PC-3 (cell line): ENCODE data around the gene ARHGEF28. TPM values are rescaled to one million over a fixed set of nuclear protein-coding genes. Genes with fewer than 3 reads are reported as not detected.

ENCODE experiments used
- ATAC-seq: fragments of 200-7000 bp; cut with Tn5 transposase; 2 replicates; pipeline ENCODE4 v1.9.1; 2020; ENCODE audit warnings: mild to moderate bottlenecking, moderate library complexity
- BruUV-seq: library from RNA; stranded (reverse); fragments of 400-500 nt; replicated peaks from 2 replicates; lab custom pipeline; 2021; lab: Mats Ljungman, UMichigan
- CTCF ChIA-PET: fragments of 300-600 bp; sonication (Branson Sonifier 250); formaldehyde crosslinking; loops from one replicate; lab custom pipeline; 2022; ENCODE audit warnings: antibody characterized with exemption; lab: Charles Lee
- POLR2A ChIA-PET: fragments of 300-600 bp; sonication (Branson Sonifier 250); formaldehyde crosslinking; loops from one replicate; lab custom pipeline; 2022; ENCODE audit warnings: antibody characterized with exemption; ENCODE audit not compliant: unreplicated experiment; lab: Charles Lee
- DNase-seq: peaks from one replicate; pipeline ENCODE4 v3.0.0-alpha.2; 2015
- H2AFZ ChIP-seq: fragments of 300-600 bp; sonication (generic); 2 replicates; pipeline ENCODE4 v1.6.0; 2016; ENCODE audit warnings: antibody characterized with exemption, low read length
- H3F3A ChIP-seq: fragments of 300-600 bp; sonication (generic); one replicate; pipeline ENCODE4 v1.6.0; 2017; ENCODE audit warnings: antibody characterized with exemption, low read length, control low read depth, mild to moderate bottlenecking; ENCODE audit not compliant: unreplicated experiment
- H3K27ac ChIP-seq: fragments of 300-600 bp; sonication (generic); 2 replicates; pipeline ENCODE4 v1.5.1; 2016; ENCODE audit warnings: mild to moderate bottlenecking, low read length
- H3K27me3 ChIP-seq: fragments of 300-600 bp; sonication (generic); 2 replicates; pipeline ENCODE4 v1.6.1; 2016; ENCODE audit warnings: low read length, mixed read lengths
- H3K36me3 ChIP-seq: fragments of 300-600 bp; sonication (generic); 2 replicates; pipeline ENCODE4 v1.6.1; 2016; ENCODE audit warnings: low read depth, mixed run types, low read length, mixed read lengths
- H3K4me1 ChIP-seq: fragments of 300-600 bp; sonication (generic); 2 replicates; pipeline ENCODE4 v1.5.1; 2016; ENCODE audit warnings: low read length; ENCODE audit not compliant: insufficient read depth
- H3K4me2 ChIP-seq: fragments of 300-600 bp; sonication (generic); 2 replicates; pipeline ENCODE4 v1.6.0; 2016; ENCODE audit warnings: low read length
- H3K4me3 ChIP-seq: fragments of 300-600 bp; sonication (generic); 2 replicates; pipeline ENCODE4 v1.5.1; 2016; ENCODE audit warnings: mild to moderate bottlenecking, low read length, mixed read lengths
- H3K79me2 ChIP-seq: fragments of 300-600 bp; sonication (generic); 2 replicates; pipeline ENCODE4 v1.6.1; 2017; ENCODE audit warnings: low read length, mixed read lengths
- H3K9ac ChIP-seq: fragments of 300-600 bp; sonication (generic); 2 replicates; pipeline ENCODE4 v1.6.0; 2016; ENCODE audit warnings: mild to moderate bottlenecking, low read length
- H3K9me2 ChIP-seq: fragments of 300-600 bp; sonication (generic); replicated peaks from 2 replicates; pipeline ENCODE4 v1.6.1; 2016; ENCODE audit warnings: mixed run types, low read length, mixed read lengths
- H3K9me3 ChIP-seq: fragments of 300-600 bp; sonication (generic); 2 replicates; pipeline ENCODE4 v1.6.1; 2016; ENCODE audit warnings: low read length, mixed read lengths
- H4K20me1 ChIP-seq: fragments of 300-600 bp; sonication (generic); 2 replicates; pipeline ENCODE4 v1.6.1; 2016; ENCODE audit warnings: low read length, mixed read lengths
- CTCF ChIP-seq: fragments of 300-600 bp; sonication (generic); conservative IDR thresholded peaks from 2 replicates; pipeline ENCODE4 v1.5.1; 2017; ENCODE audit warnings: antibody characterized with exemption, low read depth, mild to moderate bottlenecking, low read length
- EZH2 ChIP-seq: fragments of 300-600 bp; sonication (generic); IDR thresholded peaks from one replicate; pipeline ENCODE4 v1.6.1; 2017; ENCODE audit warnings: antibody characterized with exemption, mild to moderate bottlenecking, low read length; ENCODE audit not compliant: unreplicated experiment
- EZH2phosphoT487 ChIP-seq: fragments of 300-600 bp; sonication (generic); IDR thresholded peaks from 2 replicates; pipeline ENCODE4 v1.6.1; 2018; ENCODE audit warnings: mild to moderate bottlenecking, antibody characterized with exemption, low read length, borderline replicate concordance
- intact Hi-C: fragments of 100-400 bp; cut with micrococcal nuclease; formaldehyde crosslinking; loops from 2 replicates; pipeline ENCODE4 v1.9.0; 2023
- total RNA-seq: library from RNA; depleted of rRNA; stranded (reverse); fragments of >200 nt; gene quantifications from 2 replicates; pipeline ENCODE4 v1.2.3, GENCODE V29; 2014

ARHGEF28 gene
- total RNA-seq, 1 experiment from 2014 or later: 24.2 TPM

GRCh38 chr5:73745836-73746235, 119.8 kb downstream of the ARHGEF28 start:
- Histone ChIP-seq H3K79me2 (peaks cover 9% of the 10 kb centered on the region; the same call in 1 of the 2 replicates), H3K9me2 (no peaks in the 10 kb centered on the region), H3F3A (no peaks in the 10 kb centered on the region), H3K4me1 (peaks cover 19% of the 10 kb centered on the region), H3K9me3 (no peaks in the 10 kb centered on the region), H3K4me2 (peak overlapping the region; percentile 29), H3K4me3 (no peak overlapping the region), H3K27me3 (no peaks in the 10 kb centered on the region), H2AFZ (no peak overlapping the region), H3K9ac (no peak overlapping the region), H3K36me3 (no peaks in the 10 kb centered on the region), H4K20me1 (no peaks in the 10 kb centered on the region), H3K27ac (peak overlapping the region; percentile 21; the same call in 1 of the 2 replicates)
- no TSS peak for BruUV-seq
- intact Hi-C loops: loop anchor here (1.0 kb wide), 1 partner anchor 18 kb away; no protein-coding TSS in a partner anchor
- no peak for TF ChIP-seq EZH2phosphoT487
- no peak for TF ChIP-seq EZH2
- TF ChIP-seq CTCF: no peak
- ChIA-PET CTCF (no interaction called here), POLR2A (no interaction called here)
- ATAC-seq (peak; percentile 49), DNase-seq (peak; percentile 46)

GRCh38 chr5:73746608-73747007, 120.6 kb downstream of the ARHGEF28 start:
- intact Hi-C loops: no loop called here
- Histone ChIP-seq H3K4me1 (peaks cover 19% of the 10 kb centered on the region), H4K20me1 (no peaks in the 10 kb centered on the region), H3K27me3 (no peaks in the 10 kb centered on the region), H3K4me3 (no peak overlapping the region), H3K79me2 (peaks cover 9% of the 10 kb centered on the region; the same call in 1 of the 2 replicates), H3K4me2 (no peak overlapping the region), H3K9ac (no peak overlapping the region), H3K27ac (no peak overlapping the region), H3F3A (no peaks in the 10 kb centered on the region), H3K36me3 (no peaks in the 10 kb centered on the region), H2AFZ (no peak overlapping the region), H3K9me2 (no peaks in the 10 kb centered on the region), H3K9me3 (no peaks in the 10 kb centered on the region)
- BruUV-seq: no TSS peak
- CTCF ChIA-PET: no interaction called here
- DNase-seq (no peak), ATAC-seq (no peak)
- POLR2A ChIA-PET: no interaction called here
- TF ChIP-seq EZH2phosphoT487: no peak
- TF ChIP-seq CTCF: no peak
- no peak for TF ChIP-seq EZH2

GRCh38 chr5:73747696-73748380, 121.8 kb downstream of the ARHGEF28 start:
- H3K4me3 ChIP-seq: no peak overlapping the region
- H3K4me1 ChIP-seq: peaks cover 19% of the 10 kb centered on the region
- H3K9ac ChIP-seq: no peak overlapping the region
- DNase-seq: no peak
- no peaks in the 10 kb centered on the region for H3K27me3 ChIP-seq
- no peak for ATAC-seq
- peaks cover 9% of the 10 kb centered on the region; the same call in 1 of the 2 replicates for H3K79me2 ChIP-seq
- H3K9me3 ChIP-seq: no peaks in the 10 kb centered on the region
- H3K36me3 ChIP-seq: no peaks in the 10 kb centered on the region
- no peak for TF ChIP-seq CTCF
- no peak for TF ChIP-seq EZH2
- no peak for TF ChIP-seq EZH2phosphoT487
- no TSS peak for BruUV-seq
- POLR2A ChIA-PET: no interaction called here
- H3K4me2 ChIP-seq: no peak overlapping the region
- H3F3A ChIP-seq: no peaks in the 10 kb centered on the region
- H2AFZ ChIP-seq: no peak overlapping the region
- intact Hi-C loops: no loop called here
- no peak overlapping the region for H3K27ac ChIP-seq
- CTCF ChIA-PET: no interaction called here
- H3K9me2 ChIP-seq: no peaks in the 10 kb centered on the region
- H4K20me1 ChIP-seq: no peaks in the 10 kb centered on the region
